ENCODE data around the gene PTPRN2.

The PTPRN2 gene

GRCh38 chr7:158576050-158576762 lies 11.4 kb downstream of the PTPRN2 start:
- no peak for DNase-seq

GRCh38 chr7:158574308-158575036 lies 13.2 kb downstream of the PTPRN2 start:
- no peak for DNase-seq

- no peak for DNase-seq
These were observed 14.3 kb downstream of the PTPRN2 start for GRCh38 chr7:158573310-158573709.

GRCh38 chr7:158572000-158572828 lies 15.4 kb downstream of the PTPRN2 start:
- no peak for DNase-seq

GRCh38 chr7:158570449-158571170 lies 17.0 kb downstream of the PTPRN2 start:
- no peak for DNase-seq

GRCh38 chr7:158569858-158570323 lies 17.7 kb downstream of the PTPRN2 start:
- DNase-seq = no peak

- DNase-seq = no peak
These were observed 18.4 kb downstream of the PTPRN2 start for GRCh38 chr7:158568974-158569857.

GRCh38 chr7:158567153-158567603 lies 20.4 kb downstream of the PTPRN2 start:
- DNase-seq = no peak

GRCh38 chr7:158564663-158565035 lies 23.0 kb downstream of the PTPRN2 start:
- no peak for DNase-seq

- DNase-seq = no peak
These were observed 23.5 kb downstream of the PTPRN2 start for GRCh38 chr7:158563911-158564662.

GRCh38 chr7:158563051-158563450 lies 24.6 kb downstream of the PTPRN2 start:
- no peak for DNase-seq

- no peak for DNase-seq
These were observed 25.1 kb downstream of the PTPRN2 start for GRCh38 chr7:158562517-158562916.

GRCh38 chr7:158561659-158562058 lies 26.0 kb downstream of the PTPRN2 start:
- no peak for DNase-seq

GRCh38 chr7:158560386-158560785 lies 27.2 kb downstream of the PTPRN2 start:
- no peak for DNase-seq

- no peak for DNase-seq
These were observed 28.3 kb downstream of the PTPRN2 start for GRCh38 chr7:158559356-158559755.

- DNase-seq = no peak
These were observed 28.8 kb downstream of the PTPRN2 start for GRCh38 chr7:158558816-158559215.

GRCh38 chr7:158557441-158557755 lies 30.2 kb downstream of the PTPRN2 start:
- DNase-seq = no peak

- DNase-seq = no peak
These were observed 30.7 kb downstream of the PTPRN2 start for GRCh38 chr7:158556721-158557440.

- no peak for DNase-seq
These were observed 32.5 kb downstream of the PTPRN2 start for GRCh38 chr7:158555034-158555520.

- no peak for DNase-seq
These were observed 36.7 kb downstream of the PTPRN2 start for GRCh38 chr7:158550886-158551452.
